ENCODE results near the gene UNC5C. TPM values are rescaled to one million over a fixed set of nuclear protein-coding genes. Genes with fewer than 3 reads are reported as not detected.

Gene UNC5C
- total and polyA plus RNA-seq, 3 donors from 2014 or later, result 6.8 to 22.8 (median 20.5) TPM

DNA sequence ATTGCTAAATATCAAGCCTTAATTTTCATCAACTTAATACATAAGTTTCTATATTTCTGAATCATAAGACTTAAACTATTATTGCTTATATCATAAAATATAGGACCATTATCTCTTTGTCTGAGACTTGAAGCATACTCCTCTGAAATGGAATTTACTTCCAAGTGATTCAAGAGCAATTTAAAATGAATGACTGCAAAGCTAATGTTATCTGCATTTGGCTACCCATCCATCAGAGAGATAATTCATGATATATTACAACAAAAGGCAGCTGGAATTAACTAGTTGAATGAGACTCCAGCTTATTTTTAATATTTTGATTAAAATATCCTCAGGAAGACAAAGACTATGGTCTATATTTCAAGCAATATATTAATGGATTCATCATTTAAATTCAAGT, 208.6 kb downstream of the UNC5C start:
- Histone ChIP-seq H3K27me3 (no peaks in the 10 kb centered on the region), H3K4me3 (no peak overlapping the region), H3K36me3 (ENCODE audit: low read depth, missing control alignments) (no peaks in the 10 kb centered on the region), H3K9me3 (no peaks in the 10 kb centered on the region), H3K4me1 (no peaks in the 10 kb centered on the region), H3K27ac (no peak overlapping the region)
- TF ChIP-seq CTCF (IDR thresholded peaks at IDR 0.05) (no peak), POLR2A (IDR thresholded peaks at IDR 0.05) (no peak)
- intact Hi-C loops (cut with DNase I; ENCODE audit: low total_unique reads), result no loop called here
- no peak for DNase-seq

DNA sequence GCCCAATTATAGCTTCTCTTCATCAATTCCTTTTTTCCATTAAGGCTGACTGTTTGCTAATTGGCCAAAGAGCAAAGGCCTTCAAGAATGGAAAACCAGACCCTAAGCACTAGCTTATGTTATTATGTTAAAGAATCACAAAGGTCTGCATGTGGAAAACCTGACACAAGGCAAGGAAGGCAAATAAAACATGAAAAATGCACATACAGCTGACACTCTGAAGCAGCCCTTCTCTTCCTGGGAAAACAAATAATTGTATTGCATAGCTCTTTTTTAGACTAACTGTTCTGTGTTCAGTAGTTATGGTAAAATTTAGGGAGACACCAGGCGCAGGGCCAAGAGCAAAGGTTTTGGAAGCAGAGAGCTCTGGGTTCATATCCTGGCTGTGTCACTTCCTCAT, 223.1 kb downstream of the UNC5C start:
- Histone ChIP-seq H3K9me3 (no peaks in the 10 kb centered on the region), H3K27ac (no peak overlapping the region), H3K27me3 (no peaks in the 10 kb centered on the region), H3K4me1 (no peaks in the 10 kb centered on the region), H3K4me3 (no peak overlapping the region), H3K36me3 (ENCODE audit: low read depth, missing control alignments) (no peaks in the 10 kb centered on the region)
- intact Hi-C loops (cut with DNase I; ENCODE audit: low total_unique reads), result no loop called here
- no peak for TF ChIP-seq POLR2A (IDR thresholded peaks at IDR 0.05)
- TF ChIP-seq CTCF (IDR thresholded peaks at IDR 0.05), result no peak
- WGBS, 2 donors, result 93 to 95% methylated on average over 1 of the region's 1 CpG
- no peak for DNase-seq

GRCh38 chr4:95319169-95319568, 229.6 kb downstream of the UNC5C start:
- H3K9me3 ChIP-seq, result no peaks in the 10 kb centered on the region
- H3K4me3 ChIP-seq, result no peak overlapping the region
- no peaks in the 10 kb centered on the region for H3K36me3 ChIP-seq (ENCODE audit: low read depth, missing control alignments)
- H3K27me3 ChIP-seq, result no peaks in the 10 kb centered on the region
- no peaks in the 10 kb centered on the region for H3K4me1 ChIP-seq
- DNase-seq, result no peak
- intact Hi-C loops (cut with DNase I; ENCODE audit: low total_unique reads), result no loop called here
- no peak overlapping the region for H3K27ac ChIP-seq
- WGBS, 2 donors, result 85 to 89% methylated on average over 3 of the region's 3 CpGs
- no peak for TF ChIP-seq POLR2A (IDR thresholded peaks at IDR 0.05)

- TF ChIP-seq CTCF (IDR thresholded peaks at IDR 0.05) (no peak), POLR2A (IDR thresholded peaks at IDR 0.05) (no peak)
- WGBS, 2 donors, result 70 to 92% methylated on average over 1 of the region's 1 CpG
- Histone ChIP-seq H3K27me3 (no peaks in the 10 kb centered on the region), H3K9me3 (no peaks in the 10 kb centered on the region), H3K4me1 (no peaks in the 10 kb centered on the region), H3K4me3 (no peak overlapping the region), H3K27ac (no peak overlapping the region), H3K36me3 (ENCODE audit: low read depth, missing control alignments) (no peaks in the 10 kb centered on the region)
- intact Hi-C loops (cut with DNase I; ENCODE audit: low total_unique reads), result no loop called here
- no peak for DNase-seq
Observed at GRCh38 chr4:95318483-95318882, 230.3 kb downstream of the UNC5C start.

GRCh38 chr4:95318044-95318443, 230.7 kb downstream of the UNC5C start:
- no peak for DNase-seq
- Histone ChIP-seq H3K4me1 (no peaks in the 10 kb centered on the region), H3K27me3 (no peaks in the 10 kb centered on the region), H3K4me3 (no peak overlapping the region), H3K9me3 (no peaks in the 10 kb centered on the region), H3K36me3 (ENCODE audit: low read depth, missing control alignments) (no peaks in the 10 kb centered on the region), H3K27ac (no peak overlapping the region)
- 79 to 87% methylated on average over 3 of the region's 3 CpGs for WGBS, 2 donors
- TF ChIP-seq CTCF (IDR thresholded peaks at IDR 0.05) (no peak), POLR2A (IDR thresholded peaks at IDR 0.05) (no peak)
- intact Hi-C loops (cut with DNase I; ENCODE audit: low total_unique reads), result no loop called here
